ENCODE data around the gene SLC22A17.

DNA sequence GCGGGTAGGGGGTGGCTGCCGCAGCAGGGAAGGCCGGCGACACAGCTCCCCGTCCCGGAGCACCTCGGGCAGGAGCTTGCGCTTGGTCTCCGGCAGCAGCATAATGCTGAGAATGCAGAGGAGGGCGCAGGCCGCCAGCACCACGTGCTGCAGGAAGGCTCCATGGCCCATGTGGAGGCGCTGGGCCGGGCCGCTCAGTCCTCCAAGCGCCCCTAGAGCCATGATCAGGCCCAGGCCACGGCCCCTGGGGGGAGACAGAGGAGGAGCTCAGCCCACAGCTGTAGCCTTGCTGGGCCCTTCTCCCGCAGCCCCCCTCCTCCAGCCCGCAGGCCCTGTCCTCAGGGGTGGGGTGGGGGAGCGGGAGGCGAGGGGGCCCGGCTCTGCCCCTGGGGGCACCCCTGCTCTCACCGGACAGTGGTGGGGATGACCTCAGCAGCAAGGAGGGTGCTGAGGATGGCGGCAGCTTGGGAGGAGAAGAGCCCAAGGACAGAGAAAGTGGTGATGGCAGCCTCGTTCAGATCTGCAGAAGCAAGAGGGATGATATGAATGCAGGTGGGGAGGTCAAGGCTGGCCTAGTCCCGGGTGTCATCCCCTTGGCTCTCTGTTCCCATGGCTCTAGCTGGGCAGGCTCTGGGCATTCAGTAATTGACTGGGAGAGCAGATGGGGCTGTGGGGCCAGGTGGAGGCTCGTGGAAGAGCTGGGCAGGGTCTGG, 5.8 kb downstream of the SLC22A17 start:
- TF ChIP-seq EZH2 (IDR thresholded peaks at IDR 0.05; ENCODE audit: insufficient read depth, poor library complexity, severe bottlenecking) (no peak), EZH2phosphoT487 (IDR thresholded peaks at IDR 0.05; ENCODE audit: insufficient read depth, low read depth) (no peak)
